DMS 273 treated with DMSO at 0.1 percent for 48 hours (cell line): ENCODE results near the gene SLC9B2.

Source experiments
- DNase-seq: peaks from one replicate; lab custom pipeline; 2025; lab: John Stamatoyannopoulos, UW

Gene SLC9B2

DNA sequence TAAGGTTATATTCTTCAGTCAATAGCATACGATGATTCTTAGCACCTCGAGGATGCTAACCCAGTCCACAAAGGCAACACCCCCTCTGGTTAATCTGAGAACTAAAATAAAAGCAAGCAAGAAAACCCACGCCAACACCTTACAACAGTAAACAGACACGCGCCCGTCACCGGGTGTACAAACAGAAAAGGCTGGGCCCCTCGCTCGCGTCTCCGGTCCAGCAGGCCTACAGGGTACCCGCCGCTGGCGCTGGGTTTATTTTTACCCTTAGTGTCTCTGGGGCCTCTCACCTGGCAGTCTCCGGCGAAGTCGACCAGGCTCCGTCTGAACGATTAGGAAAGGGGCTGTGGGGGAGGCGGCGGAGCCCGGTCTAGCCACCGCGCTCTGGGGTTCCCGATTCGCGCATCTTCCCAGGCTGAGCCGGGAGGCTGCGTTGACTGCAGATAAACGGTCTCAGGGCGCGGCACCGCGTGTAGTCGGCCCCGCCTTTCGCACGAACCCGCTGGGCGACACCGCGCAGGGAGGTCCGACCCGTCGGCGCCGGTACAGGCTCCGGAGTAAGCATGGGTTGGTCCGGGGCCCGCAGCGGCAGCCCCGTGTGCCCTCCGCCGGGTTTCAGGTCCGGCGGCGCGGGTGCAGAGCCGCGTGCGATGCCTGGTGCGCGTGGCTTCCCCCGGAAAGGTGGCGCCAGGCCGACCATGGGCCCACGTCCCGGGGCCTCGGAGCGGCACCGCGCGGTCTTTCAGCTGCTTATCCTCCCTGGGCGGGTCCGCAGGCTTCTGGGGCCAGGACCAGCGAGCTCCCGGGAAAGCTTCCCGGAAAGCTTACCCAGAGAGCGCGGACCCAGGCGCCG, 441 bp downstream of the SLC9B2 start:
- no peak for DNase-seq

DNA sequence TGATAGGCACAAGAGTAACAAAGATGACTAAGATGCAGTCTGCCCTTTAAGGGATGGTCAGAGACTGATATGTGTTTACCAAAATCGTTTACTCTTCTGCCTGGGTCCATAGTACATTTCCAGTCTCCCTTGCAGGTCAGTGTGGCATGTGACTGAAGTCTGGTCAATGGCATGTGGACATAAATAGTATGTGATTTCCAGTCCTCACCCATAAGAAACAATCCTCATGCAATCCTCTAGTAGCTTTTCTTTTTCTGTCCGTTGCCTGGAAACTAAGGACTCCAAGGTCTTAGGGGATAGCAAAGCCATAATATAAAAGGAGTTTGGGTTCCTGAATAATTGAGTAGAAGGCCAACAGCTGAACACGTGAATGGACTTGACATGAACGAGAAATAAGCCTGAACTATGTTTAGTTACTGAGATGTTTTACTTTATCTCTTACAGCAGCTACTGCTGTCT, 1.1 kb downstream of the SLC9B2 start:
- peak; percentile 13 for DNase-seq

DNA sequence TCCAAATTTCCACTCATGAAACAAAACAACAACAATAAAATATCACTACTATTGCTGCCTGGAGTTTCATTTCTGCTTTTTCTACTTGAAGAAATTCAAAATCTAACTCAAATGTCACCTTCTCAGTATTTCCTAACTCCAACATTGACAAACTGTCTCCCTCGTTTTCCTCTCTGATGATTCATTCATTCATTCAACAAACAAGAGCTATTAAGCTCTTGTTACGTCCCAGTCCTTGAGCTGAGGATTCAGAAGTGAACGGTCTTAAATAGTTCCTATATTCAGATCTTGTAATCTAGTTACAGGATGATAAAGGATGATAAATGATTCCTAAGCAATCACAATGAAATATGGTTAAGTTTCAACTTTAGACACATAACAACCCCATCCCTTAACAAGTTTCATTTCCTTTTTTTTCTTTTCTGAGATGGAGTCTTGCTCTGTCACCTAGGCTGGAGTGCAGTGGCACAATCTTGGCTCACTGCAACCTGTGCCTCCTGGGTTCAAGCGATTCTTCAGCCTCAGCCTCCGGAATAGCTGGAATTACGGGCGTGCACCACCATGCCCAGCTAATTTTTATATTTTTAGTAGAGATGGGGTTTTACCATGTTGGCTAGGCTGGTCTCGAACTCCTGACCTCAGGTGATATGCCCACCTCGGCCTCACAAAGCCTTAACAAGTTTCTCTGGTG, 1.7 kb downstream of the SLC9B2 start:
- no peak for DNase-seq

DNA sequence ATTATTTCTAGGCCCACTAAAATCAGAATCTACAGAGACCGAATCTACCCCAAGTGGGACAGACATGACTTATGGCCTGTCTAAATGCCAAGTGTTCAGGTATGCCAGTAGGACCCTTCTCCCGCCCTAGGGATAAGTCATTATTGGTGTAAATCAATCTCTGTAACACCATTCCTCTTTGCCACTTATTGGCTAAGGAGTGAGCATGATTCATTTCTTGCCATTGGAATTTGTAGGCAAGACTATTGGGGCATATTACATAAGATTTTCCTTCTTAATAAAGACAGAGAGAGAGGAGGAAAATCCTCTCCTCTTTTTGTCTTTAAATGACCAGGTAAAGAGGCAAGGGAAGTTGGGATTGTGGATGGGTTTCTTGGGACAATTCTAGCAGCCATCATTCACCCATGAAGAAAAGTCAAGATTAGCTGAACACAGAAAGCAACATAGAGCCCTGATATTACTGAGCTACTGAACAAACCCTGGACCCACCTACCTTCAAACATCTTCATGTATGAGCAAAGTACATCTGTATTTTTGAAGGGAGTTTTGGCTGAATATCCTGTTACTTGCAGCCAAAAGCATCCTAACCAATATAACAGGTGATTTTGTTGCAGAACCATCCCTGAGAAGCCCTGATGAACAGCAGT, 2.6 kb downstream of the SLC9B2 start:
- DNase-seq = no peak

DNA sequence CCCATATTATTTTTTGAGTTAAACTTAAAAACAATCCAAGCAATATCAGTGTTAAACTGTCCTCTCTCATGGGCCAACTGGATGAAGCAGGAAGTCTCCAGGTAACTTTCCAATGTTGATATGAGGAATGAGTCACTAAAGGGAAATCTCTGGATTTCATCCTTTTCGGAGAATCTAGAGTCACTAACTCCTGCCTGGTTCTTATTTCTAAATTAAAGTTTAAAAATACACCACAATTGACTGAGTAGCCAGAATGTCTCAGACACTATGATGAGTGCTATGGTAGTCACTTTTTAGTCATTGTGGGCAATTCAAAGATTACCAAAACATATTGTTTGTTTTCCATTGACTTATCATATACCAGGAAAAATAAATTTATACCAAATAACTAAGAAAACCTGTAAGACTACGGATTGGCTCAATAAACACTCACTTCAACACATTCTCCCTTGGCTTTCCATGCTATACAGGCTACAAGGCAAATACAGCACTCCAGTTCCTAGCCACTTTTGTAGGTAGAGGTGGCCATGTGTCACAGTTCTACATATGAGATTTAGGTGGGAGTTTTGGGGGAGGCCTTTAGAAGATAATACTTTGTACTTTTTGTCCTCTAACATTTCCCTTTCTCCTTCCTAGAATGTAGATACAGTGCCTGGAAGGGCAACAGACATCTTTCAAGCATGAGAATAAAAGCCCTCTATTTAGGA, 8.6 kb downstream of the SLC9B2 start:
- DNase-seq = no peak

DNA sequence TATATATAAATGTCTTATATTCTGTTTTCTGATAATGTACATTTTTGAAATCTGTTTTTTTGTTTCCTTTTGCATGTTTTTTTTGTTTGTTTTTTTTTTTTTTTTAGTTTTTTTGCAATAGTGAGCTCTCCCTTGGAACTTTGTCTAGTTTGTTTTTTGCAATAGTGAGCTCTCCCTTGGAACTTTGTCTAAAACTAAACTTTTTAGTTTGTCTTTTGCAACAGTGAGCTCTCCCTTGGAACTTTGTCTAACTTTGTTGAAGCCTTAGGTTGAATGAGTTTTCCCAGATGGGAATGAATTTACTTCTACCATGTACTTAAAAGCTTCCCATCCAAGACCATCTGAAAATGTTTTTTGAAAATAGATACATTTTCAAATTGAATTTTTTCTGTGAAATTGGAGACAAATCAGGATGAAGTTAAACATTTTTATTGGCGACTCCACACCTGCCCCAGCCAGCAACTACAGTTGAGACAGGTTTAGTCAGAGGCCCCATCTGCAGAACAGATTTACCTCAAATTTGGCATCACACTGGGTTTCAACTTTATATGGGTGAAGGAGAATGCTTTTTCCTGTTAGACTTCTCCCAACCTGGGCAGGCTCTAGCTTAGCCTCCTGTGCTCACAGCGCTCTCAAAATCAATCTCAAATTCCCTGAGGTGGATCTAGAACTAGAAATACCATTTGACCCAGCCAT, 16.0 kb downstream of the SLC9B2 start:
- no peak for DNase-seq

DNA sequence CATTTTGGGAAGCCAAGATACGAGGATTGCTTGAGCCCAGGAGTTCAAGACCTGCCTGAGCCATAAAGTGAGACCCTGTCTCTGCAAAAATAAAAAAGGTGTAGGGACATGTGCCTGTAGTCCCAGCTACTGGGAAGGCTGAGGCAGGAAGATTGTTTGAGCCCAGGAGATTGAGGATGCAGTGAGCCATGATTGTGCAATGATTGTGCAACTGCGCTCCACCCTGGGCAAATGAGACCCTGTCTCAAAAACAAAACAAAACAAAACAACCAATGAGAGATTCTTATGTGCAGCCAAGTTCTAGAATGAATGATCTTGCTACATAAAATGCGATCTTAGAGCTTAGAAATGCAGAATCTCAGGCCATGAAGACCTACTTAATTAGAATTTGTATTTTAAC, 22.5 kb downstream of the SLC9B2 start:
- DNase-seq = no peak

DNA sequence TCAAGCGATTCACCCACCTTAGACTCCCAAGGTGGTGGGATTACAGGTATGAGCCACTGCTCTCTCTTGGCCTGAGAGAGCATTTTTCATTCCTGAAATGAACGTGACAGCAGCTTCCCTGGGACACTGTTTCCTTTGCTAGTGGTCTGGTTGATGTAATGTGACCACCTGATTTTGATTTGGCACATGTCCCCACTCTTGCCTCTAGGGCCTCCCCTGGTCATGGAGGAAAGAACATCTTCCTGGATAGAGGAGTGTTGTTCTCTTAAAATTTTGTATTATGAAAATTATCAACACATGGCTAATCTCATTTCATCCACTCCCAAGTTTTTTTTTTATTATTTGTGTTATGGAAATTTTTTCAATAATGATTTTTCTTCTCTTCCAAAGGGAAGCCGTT, 23.8 kb downstream of the SLC9B2 start:
- DNase-seq = no peak

DNA sequence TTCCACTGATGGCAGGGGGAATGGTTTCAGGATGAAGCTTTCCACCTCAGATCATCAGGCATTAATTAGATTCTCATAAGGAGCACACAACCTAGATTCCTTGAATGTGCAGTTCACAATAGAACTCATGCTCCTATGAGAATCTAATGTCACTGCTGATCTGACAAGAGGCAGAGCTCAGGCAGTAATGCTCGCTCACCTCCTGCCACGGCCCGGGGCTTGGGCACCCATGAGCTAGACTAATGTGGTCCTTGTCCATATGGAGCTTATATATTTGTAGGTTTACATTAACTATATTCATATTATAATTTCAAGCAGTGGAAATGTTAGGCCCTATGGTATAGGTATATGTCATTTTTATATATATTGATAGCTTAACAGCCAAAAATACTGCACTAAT, 24.4 kb downstream of the SLC9B2 start:
- no peak for DNase-seq

DNA sequence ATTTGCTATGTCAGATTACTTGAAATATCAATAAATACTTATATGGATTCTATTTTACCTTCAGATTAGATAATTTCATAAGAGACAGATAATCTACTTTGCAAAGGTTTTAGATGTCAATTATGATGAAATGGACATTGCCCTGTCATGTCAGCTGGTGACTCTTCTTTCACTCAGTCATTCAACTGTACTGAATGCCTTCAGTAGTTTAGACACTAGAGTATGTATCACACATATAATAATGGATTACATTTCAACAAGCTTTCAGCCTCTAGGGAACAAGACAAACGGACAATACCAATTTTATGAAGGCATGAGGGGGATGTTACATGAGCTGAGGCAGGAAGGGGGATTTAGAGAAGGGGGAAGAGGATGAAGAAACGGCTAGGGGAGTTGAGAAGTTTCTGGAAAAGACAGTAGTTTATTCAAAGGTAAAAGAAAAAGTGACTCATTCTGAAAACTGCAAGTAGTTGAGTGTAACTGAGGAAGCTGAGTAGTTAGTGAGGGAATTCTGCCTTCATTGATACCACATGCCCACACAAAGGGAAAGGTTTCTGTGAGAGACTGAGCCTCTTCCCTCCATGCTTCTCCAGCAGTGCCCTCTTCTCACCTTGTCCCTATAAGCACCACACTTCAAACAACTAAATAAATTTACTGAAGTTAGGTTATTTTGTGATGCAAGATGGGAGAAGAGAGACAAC, 25.7 kb downstream of the SLC9B2 start:
- no peak for DNase-seq

DNA sequence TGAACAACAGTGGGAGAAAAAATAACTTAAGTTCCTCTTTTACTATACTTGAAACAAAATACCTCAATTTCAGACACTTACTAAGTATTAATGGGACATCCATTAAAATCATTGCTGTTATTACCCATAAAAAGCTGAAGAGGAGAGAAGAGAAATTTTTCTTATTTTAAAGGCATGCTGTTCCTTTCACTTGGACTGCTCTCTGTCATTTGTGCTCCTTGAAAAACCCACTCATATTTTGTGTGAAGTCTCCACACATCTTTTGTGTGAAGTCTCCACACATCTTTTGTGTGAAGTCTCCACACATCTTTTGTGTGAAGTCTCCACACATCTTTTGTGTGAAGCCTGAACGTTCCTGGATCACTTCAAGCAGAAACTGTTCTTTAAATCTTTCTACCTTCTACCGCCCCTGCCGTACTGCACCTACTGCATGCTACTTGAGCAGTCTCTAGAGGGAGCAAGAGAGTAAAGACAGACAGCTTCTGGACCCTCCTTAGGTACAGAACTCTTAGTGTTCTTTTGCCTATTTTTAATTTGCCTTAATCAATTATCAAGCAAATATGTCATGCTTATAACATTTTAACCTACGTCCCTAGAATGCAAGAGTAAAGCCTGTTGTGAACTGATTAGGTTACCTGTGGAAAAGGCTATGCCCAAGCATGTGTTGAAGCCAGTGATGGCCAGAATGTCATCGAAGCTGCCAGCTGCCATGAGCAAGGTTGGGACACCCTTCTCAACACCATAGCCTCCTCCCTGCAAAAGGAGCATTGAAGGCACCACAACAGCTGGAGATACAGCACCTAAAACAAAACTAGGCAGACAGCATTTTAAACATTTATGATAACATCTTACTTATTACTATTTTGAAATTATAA, 29.9 kb downstream of the SLC9B2 start:
- no peak for DNase-seq

DNA sequence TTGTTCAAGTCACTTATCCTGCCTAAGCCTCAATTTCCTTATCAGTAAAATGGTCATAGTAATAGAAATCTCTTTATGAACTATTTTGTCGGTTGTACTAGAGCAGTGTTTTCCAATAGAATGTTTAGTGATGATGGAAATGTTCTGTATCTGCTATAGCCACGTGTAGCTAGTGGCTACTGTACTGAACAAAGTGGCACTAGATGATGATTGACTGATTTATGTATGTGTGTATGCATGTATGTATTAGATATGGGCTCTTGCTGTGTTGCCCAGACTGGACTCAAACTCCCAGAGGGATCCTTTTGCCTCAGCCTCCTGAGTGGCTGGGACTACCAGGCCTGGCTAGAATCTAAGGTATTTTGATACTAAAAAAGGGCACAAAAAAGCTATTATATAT, 32.4 kb downstream of the SLC9B2 start:
- no peak for DNase-seq

DNA sequence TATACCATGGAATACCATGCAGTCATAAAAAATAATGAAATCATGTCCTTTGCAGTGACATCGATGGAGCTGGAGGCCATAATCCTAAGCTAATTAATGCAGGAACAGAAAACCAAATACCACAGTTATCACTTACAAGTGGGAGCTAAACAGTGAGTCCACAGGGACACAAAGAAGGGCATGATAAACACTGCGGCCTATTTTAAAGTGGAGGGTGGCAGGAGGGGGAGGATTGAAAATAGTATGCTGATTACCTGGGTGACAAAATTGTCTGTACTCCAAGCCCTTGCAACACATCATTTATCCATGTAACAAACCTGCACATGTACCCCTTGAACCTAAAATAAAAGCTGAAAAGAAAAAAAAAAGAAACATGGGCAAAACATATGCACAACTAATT, 40.4 kb downstream of the SLC9B2 start:
- DNase-seq = no peak

DNA sequence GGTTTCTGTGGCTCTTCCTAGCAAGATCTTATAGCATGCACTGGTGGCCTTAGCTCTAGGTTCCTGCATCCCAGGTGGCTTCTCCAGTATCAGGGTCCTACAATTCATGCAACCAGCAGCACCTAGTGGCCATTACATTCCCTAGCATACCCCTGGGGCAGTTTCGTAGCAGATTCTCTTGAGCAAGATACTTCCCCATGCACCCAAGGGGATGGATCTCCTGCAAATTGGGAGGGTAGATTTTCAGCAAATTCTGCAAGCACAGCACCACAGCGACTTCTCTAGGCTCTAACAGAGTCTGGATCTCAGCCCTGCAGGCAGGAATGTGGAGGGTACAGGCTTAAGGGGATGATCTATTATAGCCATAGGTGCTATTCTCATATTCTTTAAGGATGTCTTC, 44.0 kb downstream of the SLC9B2 start:
- DNase-seq = no peak

DNA sequence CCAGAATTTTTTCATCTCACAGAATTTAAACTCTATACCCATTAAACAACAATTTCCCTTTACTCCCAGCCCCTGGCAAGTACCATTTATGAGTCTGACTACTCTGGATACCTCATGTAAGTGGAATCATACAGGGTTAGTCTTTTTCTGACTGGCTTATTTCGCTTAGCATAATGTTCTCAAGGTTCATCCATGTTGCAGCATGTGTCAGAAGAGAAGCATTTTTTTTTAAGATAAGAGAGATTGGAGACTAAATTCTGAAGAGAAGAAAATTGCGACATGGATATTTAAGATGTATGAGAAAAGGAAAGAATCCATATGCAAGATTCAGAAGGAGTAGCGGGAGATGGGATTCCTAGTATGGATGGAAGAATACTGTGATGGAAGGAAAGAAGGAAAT, 45.8 kb downstream of the SLC9B2 start:
- DNase-seq = no peak

DNA sequence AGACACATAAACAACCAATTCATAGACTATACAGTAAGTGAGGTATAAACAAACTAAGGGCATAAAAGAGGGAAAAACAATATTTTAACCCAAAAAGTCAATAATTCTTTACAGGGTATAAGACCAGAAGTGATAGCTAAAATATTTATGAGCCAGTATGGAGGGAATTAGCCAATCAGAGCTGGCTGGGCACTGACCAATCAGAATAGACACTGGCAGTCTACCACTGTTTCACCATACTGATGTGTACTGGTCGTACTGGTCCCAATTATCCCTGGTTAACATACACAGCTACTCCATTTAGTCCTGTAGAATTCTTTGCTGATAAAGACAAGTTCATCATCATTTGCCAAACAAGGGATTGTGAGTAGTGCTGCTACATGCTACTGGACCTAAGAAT, 47.3 kb downstream of the SLC9B2 start:
- no peak for DNase-seq

DNA sequence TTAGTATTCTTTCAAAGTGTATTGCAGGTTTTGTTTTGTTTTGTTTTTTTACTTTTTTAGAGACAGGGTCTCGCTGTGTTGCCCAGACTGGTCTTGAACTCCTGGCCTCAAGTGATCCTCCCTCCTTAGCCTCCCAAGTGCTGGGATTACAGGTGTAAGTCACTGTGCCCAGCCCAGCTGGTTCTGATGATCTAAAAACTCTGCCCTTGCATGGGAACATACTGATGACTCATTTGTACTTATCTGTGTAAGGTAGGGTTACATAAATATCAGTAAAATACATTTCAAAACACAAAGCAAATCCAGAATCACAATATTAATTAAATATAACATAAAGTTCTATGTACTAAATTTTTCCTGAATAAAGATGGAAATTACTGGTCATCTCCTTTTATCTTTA, 49.7 kb downstream of the SLC9B2 start:
- no peak for DNase-seq

DNA sequence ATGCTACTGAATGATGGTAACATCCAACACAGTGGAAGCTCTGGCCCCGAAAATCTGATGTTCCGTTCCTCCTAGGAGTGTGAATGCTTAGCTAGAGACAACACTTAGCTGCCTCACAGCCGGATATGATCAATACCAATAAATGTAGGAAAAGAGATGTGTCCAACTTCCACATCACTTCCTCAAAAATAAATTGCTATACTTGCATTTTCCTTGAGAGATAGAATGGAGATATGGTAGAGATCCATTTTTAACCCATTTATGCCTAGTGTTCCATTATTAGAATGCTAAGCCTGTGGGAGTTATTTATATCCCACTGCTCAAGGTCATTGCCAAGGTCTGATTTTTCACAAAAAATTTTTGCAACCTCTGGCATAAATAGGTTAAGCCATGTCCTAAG, 51.6 kb downstream of the SLC9B2 start:
- DNase-seq = no peak

DNA sequence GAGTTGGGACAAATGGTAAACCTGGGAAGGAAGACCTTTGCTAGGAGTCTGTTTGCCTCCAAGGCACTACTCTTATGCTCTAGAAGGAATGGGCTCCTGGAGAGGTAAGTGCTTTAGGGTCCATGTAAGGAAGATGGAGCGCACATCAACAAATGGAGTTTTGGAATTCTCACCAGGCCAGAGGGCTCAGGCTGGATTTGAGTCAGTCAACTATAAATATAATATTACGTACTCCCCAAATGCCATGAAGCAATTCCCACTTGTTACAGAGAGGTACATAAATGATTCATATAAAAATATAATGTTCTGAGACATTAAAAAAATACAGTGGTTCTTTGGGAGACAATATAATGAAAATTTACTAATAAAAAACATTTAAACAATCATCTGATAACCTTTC, 55.4 kb downstream of the SLC9B2 start:
- DNase-seq = no peak
